OCI-M1 (cell line): Measurements from ENCODE around the gene E2F2.

Experiments
- DNase-seq: peaks from one replicate; lab custom pipeline; 2025; lab: John Stamatoyannopoulos, UW

E2F2 gene

DNA sequence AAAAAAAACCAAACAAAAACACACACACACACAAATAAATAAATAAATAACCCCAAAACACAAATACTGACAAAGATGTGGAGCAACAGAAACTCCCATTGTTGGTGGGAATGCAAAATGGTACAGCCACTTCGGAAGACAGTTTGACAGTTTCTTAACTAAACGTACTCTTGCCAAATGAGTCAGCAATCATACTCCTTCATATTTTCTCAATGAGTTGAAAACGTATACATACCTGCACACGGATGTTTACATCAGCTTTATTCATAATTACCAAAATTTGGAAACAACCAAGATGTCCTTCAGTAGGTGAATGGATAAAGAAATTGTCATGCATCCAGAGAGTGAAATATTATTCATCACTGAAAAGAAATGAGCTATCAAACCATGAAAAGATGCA is 70.5 kb downstream of the E2F2 start:
- no peak for DNase-seq

DNA sequence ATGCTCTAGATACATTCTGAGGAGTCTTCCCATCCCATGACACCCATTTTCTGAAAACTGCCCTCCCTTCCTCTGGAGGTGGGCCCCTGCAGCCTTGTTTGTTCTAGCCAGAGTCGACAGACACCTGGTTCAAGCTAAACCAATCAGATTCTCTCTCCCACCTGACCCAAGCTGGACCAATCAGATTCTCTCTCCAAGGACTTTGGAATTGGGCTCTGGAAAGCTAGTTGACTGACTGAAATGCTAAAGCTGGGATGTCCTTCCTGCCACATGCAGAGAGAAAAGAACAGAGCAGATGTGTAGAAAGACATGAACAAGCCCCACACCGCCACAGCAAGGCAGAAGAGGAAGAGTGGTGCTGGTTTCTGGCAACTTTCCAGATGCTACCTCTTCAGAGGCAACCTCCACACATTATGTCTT is 71.7 kb downstream of the E2F2 start:
- DNase-seq: no peak
